ENCODE measurements around the gene TRDN.

DNA sequence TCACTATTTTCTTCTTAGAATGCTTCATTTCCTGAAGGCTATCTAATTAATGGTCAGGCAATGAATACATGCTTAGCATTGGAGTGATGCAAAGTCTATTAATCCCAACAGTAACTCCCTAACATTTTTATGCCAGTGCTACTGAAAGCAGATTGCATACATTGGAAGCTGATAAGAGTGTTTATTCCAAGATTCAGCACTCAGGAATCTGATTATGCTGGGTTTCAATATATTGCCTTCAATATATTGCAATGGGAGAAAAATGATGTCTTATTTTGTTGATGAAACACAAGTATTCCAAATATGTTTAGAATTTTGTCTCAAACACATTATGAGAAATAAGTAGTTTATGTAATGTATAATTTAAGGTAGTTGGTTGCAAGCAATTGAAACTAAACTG lies 26.7 kb upstream of the TRDN start:
- TF ChIP-seq, protein P1, sequence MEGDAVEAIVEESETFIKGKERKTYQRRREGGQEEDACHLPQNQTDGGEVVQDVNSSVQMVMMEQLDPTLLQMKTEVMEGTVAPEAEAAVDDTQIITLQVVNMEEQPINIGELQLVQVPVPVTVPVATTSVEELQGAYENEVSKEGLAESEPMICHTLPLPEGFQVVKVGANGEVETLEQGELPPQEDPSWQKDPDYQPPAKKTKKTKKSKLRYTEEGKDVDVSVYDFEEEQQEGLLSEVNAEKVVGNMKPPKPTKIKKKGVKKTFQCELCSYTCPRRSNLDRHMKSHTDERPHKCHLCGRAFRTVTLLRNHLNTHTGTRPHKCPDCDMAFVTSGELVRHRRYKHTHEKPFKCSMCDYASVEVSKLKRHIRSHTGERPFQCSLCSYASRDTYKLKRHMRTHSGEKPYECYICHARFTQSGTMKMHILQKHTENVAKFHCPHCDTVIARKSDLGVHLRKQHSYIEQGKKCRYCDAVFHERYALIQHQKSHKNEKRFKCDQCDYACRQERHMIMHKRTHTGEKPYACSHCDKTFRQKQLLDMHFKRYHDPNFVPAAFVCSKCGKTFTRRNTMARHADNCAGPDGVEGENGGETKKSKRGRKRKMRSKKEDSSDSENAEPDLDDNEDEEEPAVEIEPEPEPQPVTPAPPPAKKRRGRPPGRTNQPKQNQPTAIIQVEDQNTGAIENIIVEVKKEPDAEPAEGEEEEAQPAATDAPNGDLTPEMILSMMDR (IDR thresholded peaks at IDR 0.05) = no peak
- no peak for TF ChIP-seq POLR2A (IDR thresholded peaks at IDR 0.05)
